GM18526 (cell line): ENCODE results near the gene IFI27L1.

Source experiments
- POLR2A ChIP-seq: IDR thresholded peaks from 3 replicates; pipeline ENCODE4 v1.6.1; 2011; ENCODE audit not compliant: insufficient read length; ENCODE audit errors: extremely low read depth

IFI27L1 gene

DNA sequence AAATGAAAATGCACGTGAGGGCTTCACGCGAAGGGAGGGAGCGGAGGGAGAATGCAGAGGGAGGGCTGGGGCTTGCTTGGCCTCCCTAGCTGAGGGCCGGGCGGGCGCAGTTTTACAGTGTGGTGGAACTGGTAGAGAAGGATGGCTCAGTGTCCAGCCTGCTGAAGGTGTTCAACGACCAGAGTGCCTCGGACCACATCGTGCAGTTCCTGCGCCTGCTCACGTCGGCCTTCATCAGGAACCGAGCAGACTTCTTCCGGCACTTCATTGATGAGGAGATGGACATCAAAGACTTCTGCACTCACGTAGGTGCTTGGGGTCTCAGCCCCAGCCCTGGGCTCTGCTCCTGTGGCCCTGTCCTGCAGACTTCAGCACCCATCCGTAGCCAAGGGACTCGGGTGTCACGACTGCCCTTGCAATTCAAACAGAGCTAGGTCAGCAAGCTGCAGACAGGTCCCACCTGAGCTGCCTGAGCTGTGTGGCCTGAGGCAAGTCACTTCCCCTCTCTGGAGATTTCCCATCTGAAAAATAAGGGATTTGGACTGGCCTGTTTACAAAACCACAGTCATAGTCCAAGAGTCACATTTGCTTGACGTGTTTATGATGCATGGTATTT, 36.5 kb upstream of the IFI27L1 start:
- TF ChIP-seq POLR2A = no peak

GRCh38 chr14:94045101-94045500, 36.0 kb upstream of the IFI27L1 start:
- no peak for TF ChIP-seq POLR2A

GRCh38 chr14:94045563-94046345, 35.4 kb upstream of the IFI27L1 start:
- TF ChIP-seq POLR2A = no peak

- TF ChIP-seq POLR2A = no peak
Observed at GRCh38 chr14:94046696-94047250, 34.3 kb upstream of the IFI27L1 start.

GRCh38 chr14:94047581-94047980, 33.5 kb upstream of the IFI27L1 start:
- no peak for TF ChIP-seq POLR2A

DNA sequence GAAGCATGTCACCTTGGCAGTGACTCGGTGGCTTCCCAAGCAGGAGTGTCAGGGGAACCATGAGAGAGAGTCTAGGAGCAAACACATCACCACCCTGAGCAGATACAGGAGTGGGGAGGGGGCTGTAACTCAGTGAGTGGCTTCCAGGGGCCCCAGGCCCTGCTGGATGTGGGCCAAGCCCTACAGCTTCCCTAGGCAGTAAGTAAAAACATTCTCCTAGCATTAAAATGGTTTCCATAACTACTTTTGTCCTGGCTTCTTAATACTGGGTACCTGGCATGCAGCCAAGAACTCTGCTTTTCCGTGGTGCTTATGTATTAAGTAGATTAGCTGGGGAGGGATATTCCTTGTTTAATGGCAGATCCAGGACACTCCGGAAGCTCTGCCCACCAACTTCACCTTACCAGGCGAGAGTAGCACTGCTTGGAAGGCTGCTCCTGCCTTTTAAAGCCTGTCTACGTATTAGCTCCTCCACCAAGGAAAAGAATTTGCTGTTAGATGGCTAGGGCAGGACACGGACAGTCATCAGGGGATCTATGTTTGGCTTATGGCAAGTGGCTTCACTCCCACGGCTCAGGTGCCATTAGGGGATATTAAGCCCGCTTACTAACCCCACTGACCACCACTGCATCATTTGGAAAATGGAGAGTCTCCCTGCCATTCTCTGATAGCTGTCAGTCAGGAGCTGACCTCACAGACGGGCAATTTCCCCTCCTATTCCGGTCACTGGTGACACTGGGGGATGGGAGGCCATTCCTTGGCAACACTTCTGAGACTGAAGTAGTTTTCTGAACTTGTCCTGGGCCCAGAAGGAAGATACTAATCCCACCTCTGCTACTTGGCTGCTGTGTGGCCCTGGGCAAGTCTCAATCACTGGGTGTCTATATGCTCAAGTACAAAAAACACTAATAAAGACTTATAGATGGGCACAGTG, 32.2 kb upstream of the IFI27L1 start:
- TF ChIP-seq POLR2A = no peak

DNA sequence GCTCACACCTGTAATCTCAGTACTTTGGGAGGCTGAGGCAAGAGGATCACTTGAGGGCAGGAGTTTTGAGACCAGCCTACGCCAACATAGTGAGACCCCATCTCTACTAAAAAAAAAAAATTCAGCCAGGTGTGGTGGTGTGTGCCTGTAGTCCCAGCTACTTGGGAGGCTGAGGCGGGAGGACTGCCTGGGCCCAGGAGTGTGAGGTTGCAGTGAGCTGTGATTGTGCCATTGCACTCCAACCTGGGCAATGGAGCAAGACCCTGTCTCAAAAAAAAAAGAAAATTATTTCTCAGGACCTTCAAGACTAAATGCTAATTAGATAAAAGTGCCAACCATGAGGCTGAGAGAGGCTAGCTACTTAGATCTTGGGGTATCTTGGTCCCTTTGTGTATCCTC, 31.5 kb upstream of the IFI27L1 start:
- TF ChIP-seq POLR2A = no peak

GRCh38 chr14:94050231-94050880, 30.8 kb upstream of the IFI27L1 start:
- no peak for TF ChIP-seq POLR2A

GRCh38 chr14:94051115-94051514, 30.0 kb upstream of the IFI27L1 start:
- no peak for TF ChIP-seq POLR2A

DNA sequence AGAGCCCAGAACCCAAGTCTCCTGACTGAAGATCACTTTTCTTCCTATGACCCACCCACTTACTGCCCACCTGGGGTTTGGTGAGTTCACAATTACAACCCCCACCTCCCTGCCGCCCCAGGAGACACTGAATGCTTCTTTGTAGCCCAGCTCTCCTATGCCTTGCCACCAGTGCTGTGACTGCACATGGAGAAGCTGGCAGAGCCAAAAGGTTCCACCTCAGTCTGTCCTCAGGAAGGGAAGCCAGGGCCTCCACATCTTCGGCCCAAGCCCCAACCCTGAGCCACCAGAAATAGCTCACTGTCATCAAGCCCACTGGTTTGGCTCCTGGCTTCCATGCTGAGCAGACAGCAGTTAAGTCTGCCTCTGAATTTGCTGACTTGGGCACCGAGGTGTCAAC, 29.3 kb upstream of the IFI27L1 start:
- TF ChIP-seq POLR2A = no peak

- no peak for TF ChIP-seq POLR2A
Observed at GRCh38 chr14:94052199-94052598, 28.9 kb upstream of the IFI27L1 start.

DNA sequence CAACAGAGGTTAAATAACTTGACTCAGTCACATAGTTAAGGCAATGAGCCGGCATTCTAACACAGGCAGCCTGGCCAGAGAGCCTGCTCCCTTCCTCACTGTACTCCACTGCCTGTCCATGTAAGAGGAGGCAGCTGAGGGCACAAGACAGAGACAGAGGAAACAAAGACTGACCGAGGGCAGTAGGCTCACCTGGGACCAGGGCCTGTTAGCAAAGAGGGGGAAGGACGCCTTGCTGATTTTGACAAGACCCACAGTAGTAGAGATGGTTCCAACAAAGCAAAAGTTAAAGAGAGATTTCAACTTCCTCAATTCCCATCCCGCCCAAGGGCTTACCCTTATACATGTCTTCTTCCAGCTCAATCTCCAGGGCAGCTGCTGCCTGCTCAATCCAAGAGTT, 28.4 kb upstream of the IFI27L1 start:
- TF ChIP-seq POLR2A = no peak

DNA sequence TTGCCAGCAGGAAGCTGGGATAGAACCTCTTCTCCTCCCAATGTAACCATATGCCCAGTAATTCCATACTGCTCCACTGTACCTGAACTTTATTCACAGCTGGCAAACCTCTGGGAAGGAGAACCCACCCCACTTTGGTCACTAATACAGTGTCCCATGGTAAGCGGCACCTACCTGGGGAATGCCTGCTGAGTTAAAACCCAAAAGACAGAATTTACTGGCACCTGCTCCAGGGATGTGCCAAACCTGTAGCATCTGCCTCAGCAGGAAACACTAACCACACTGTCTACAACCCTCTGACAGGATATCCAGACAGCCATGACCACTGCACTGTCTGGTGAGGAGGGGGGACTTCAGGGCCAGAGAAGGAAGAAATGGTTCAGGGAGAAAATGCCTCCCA, 26.7 kb upstream of the IFI27L1 start:
- no peak for TF ChIP-seq POLR2A

GRCh38 chr14:94054936-94055335, 26.2 kb upstream of the IFI27L1 start:
- TF ChIP-seq POLR2A = no peak

- no peak for TF ChIP-seq POLR2A
Observed at GRCh38 chr14:94056579-94057308, 24.4 kb upstream of the IFI27L1 start.

DNA sequence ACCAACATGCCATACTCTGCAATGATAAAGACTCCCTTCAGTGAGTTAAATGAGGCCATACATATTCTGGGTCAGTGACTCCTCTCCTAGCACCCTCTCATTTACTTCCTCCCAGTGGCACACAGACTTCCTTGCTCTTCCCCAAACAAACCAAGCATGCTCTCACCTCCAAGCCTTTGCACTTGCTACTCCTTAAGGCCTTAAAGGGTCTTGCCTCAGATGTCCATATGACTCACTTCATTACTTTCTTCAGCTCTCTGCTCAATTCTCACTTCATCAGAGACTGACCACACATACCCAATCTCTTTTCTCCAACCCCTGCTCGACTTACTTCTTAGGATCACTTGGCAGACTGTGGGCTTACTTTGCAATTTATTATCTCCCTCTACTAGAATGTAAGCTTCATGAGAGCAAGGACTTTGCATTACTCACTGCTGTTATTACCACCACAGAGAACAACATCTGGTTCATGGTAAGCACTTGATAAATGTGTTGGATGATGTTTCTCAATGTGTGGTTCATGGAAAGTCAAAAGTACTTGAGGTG, 22.9 kb upstream of the IFI27L1 start:
- no peak for TF ChIP-seq POLR2A
